HT1080 (cell line): Measurements from ENCODE around the gene DDIAS. TPM values are rescaled to one million over a fixed set of nuclear protein-coding genes. Genes with fewer than 3 reads are reported as not detected.
A peak's percentile ranks its signal among the peaks of the same experiment; 100 is the strongest.
"Not testable (repeated sequence)": the region's sequence is repeated elsewhere in the genome, so short reads cannot be mapped to it uniquely, and the experiment has no call there.

Source experiments
- DNase-seq: peaks from one replicate; pipeline ENCODE4 v3.0.0-alpha.2; 2015; ENCODE audit warnings: low read depth
- total RNA-seq: library from RNA; depleted of rRNA; stranded (reverse); fragments of >200 nt; shearing (Covaris generic); gene quantifications from 2 replicates; pipeline ENCODE4 v1.2.3, GENCODE V29; 2014

The DDIAS gene
- total RNA-seq, 1 experiment from 2014 or later, result 24.6 TPM

DNA sequence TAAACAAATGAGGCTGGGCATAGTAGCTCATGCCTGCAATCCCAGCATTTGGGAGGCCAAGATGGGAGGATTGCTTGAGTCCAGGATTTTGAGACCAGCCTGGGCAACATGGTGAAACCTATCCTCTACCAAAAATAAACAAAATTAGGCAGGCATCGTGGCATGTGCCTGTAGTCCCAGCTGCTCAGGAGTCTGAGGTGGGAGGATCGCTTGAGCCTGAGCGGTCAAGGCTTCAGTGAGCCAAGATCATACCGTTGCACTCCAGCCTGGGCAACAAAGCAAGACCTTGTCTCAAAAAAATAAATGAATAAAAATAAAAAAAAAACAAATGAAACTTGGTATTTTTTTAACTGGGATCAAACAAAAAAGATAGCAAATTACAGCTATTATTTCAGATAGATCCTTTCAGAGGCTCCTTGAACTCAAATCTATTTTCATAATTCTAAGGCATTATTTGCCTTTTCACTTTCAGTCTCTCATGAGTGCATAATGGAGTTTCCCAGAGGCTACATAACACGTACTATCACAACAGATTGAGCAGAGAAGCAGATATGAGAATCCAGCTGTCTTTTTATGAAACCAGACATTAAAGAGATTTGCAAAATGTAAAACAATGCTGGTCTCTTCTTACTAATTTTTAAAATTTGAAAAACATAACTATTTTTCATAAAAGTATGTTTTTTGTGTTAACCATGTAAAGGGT, 23.1 kb downstream of the DDIAS start:
- no peak for DNase-seq

DNA sequence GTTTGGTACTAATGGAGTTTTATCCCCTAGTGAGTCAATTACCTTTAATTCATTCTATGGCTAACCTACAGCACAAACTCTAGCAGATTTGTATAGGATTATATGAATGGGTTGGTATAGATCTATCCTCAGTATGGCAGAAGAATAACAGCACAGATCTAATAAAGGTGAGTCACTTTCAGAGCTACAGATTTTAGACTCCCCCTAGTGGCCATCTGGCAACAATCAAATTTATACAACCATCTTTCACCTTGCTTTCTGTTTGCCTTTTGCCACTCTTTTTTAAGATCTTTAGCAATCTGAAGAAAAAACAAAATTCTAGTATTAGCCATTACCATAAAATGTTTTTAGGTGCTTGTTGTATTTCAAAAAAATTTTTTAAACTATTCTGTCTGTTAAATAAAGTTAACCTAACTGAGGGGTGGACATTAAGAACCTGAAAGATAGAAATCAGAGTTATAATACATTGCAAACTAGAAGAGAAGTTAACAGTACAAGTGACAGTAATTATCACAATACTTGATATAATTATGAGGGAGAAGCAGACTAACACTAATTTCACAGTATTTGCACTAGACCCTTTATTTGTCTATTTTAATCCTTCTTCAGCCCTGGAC, 25.8 kb downstream of the DDIAS start:
- DNase-seq, result peak; percentile 44

DNA sequence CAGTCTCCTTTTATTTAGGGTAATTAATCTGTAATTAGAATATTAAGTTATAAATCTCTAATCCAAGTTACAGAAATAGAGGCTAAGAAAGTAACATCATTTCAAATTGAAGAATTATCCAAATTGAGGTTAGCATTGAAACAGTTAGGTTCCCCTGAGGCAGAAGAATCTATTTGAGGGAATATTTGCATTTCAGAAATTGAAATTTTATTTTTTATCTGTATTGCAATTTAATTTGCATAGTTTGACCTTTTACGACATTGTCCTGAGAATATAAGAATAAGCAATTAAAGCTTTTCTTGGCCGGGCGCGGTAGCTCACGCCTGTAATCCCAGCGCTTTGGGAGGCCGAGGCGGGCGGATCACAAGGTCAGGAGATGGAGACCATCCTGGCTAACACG, 27.6 kb downstream of the DDIAS start:
- no peak for DNase-seq

DNA sequence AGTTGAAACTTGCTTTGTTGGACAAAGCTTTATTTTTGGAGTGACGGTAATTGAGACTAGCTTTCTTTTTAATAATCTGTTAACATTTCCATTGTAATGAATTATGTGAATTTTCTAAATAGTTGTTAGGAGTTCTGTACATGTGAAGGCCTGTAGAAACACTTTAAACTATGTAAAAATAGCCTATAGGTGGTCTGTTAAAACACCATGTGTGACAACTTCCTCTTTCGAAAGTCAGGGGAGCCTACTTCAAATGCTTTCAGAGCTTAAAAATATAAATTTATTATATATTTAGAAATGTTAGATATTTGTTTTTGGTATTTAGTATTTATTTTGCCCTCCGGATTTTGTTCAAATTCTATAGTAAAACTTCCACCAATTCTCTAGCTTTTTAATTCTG, 28.7 kb downstream of the DDIAS start:
- DNase-seq, result no peak

DNA sequence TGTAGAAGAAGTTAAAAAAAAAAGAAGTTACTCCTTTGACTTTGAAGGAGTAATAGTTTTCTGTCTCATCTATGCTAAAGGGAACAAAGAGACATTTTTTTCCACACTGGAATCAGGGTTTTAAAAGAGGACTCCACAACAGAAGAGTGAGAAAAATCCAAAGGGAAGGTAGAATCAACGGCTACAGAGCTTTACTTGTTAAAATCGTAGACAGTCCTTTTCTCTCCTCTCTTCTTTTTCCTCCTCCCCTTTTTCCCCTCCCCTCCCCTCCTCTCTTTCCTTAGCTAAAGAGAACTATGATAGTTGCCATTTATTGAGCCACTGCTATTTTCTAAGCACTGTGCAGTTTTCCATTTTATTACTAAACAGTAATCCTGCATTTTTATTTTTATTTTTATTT, 29.2 kb downstream of the DDIAS start:
- no peak for DNase-seq

DNA sequence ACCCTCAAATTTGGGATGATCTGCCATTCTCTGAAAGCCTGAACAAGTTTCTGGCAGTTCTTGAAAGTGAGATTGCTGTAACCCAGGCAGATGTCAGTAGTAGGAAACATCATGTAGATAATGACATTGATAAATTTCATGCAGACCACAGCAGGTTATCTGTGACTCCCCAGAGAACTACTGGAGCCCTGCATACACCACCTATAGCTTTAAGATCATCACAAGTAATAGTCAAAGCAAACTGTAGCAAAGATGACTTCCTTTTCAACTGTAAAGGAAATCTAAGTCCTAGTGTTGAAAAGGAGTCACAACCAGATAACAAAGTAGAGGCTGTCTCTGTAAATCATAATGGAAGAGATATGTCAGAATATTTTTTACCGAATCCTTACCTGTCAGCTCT, 31.0 kb downstream of the DDIAS start:
- DNase-seq, result no peak

DNA sequence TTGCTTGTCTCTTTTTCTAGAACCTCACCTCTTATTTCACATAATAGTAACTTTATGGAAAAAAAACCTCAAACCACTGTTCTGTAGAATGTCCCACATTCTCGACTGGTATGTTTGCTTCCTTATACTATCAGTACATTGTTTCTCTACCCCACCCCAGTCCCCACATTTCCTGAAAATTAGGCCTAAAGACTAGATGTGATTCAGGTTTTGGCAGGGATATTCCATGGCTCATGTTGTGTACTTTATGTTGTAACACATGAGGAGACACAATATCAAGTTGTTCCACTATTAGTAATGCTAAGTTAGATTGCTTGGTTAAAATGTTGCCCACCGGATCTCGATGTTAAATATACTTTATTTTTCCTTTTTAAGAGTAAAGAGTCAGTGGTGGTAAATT, 34.7 kb downstream of the DDIAS start:
- DNase-seq, result no peak

DNA sequence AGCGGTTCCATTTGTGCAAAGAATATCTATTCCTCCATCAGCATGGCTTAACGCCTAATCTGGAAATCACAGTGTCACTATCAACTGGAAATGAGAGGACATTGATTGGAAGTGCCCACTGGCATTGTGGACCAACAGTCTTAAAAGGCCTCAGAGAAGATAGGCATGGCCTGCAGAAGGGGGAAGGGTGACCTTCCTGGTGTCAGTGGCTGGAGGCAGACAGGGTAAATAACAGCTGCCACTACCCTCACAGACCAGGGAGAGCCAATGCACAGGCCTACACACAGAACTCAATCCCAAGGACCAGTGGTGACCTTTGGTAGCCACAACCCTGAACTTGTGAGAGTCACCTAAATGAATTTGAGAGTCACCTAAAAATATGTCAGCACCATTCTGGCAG, 36.0 kb downstream of the DDIAS start:
- no peak for DNase-seq

DNA sequence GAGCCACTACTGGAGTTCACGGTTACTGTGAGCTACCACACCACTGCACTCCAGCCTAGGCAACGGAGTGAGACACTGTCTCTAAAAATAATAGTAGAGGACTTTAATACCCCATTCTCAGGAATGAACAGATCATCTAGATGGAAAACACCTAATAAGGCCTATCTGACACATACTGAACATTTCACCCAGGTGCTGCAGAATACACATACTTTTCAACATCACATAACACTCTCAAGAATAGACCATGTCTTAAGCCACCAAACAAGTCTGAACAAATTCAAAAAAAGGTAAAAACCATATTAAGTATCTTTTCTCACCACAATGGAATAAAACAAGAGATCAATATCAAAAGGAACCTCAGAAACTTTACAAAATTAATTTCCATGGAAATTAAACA, 37.9 kb downstream of the DDIAS start:
- no peak for DNase-seq

DNA sequence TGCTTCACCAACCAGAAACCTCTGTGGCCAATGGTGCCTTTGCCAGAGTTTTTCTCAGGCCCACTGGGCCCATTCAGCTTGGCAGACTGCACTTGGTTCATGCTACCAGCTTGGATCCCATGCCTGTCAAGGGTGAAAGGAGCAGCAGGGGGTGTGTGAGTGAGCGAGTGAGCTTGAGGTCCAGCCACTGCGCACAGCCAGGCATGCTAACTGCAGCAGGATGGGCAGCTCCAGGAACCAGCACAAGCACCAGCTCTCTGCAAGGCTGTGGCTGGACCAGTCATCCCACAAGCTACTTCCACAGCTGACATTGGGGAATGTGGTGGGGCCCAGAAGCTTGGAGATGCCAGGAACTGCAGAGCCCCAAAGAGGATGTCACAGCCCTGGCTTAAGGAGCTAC, 40.8 kb downstream of the DDIAS start:
- DNase-seq, result no peak

DNA sequence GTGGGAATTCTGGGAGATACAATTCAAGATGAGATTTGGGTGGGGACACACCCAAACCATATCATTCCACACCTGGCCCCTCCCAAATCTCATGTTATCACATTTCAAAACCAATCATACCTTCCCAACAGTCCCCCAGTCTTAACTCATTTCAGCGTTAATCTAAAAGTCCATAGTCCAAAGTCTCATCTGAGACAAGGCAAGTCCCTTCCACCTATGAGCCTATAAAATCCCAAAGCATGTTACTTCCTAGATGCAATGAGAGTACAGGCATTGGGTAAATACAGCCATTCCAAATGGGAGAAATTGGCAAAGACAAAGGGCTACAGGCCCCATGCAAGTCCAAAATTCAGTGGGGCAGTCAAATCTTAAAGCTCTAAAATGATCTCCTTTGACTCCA, 41.9 kb downstream of the DDIAS start:
- DNase-seq, result not testable (repeated sequence)

DNA sequence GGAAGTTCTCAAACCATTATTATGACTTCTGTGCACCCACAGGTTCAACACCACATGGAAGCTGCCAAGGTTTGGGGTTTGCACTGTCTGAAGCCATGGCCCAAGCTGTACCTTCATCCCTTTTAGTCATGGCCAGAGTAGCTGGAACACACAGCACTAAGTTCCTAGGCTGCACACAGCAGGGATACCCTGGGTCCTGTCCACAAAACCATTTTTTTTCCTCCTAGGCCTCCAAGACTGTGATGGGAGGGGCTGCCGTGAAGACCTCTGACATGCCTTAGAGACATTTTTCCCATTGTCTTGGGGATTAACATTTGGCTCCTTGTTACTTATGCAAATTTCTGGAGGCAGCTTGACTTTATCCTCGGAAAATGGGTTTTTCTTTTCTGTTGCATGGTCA, 42.7 kb downstream of the DDIAS start:
- no peak for DNase-seq

DNA sequence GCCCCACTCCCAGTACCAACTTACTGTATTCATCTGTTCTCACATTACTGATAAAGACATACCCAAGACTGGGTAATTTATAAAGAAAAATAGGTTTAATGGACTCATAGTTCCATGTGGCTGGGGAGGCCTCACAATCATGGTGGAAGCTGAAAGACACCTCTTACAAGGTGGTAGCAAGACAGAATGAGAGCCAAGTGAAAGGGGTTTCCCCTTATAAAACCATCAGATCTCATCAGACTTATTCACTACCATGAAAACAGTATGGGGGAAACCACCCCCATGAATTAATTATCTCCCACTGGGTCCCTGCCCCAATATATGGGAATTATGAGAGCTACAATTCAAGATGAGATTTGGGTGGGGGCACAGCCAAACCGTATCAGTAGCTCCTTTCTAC, 43.5 kb downstream of the DDIAS start:
- not testable (repeated sequence) for DNase-seq

DNA sequence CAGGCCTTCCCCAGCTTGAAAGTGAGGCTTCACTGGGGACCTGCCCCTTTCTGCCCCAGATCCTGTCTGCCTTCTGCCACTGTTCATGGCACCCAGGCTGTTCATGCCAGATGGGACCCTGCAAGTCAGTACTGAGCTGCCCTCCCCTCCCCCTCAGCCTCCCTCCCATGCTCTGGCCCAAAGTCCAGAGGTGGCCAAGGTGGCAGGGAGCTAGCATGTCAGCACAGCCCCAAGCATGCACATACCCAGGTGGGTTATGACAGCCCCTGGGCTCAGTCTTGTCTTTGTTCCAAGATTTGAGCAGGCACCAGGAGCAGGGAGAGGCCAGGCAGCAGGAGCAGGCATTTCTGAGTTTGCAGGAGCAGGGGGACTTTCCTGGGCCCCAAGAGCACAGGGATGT, 44.1 kb downstream of the DDIAS start:
- DNase-seq, result no peak

DNA sequence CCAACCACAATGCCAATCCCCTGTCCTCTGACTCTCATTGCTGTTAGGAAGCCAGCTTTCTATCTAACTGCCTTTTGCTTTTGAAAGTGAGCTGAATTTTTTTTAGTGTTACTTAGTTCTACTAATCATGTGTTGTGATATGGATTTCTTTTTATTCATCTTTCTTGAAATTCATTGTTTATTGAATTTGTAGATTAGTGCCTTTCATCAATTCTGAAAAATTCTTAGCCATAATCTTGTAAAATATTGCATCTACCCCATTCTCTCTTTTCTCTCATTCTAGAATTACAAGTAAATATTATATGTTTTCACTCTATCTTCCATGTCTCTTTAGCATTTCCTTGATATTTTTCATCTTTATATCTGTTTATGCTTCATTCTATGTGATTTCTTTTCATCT, 47.8 kb downstream of the DDIAS start:
- DNase-seq, result no peak

DNA sequence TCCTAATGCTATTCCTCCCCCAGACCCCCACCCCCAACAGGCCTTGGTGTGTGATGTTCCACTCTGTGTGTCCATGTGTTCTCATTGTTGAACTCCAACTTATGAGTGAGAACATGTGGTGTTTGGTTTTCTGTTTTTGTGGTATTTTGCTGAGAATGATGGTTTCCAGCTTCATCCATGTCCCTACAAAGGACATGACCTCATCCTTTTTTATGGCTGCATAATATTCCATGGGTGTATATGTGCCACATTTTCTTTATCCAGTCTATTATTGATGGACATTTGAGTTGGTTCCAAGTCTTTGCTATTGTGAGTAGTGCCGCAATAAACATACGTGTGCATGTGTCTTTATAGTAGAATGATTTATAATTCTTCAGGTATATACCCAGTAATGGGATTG, 49.0 kb downstream of the DDIAS start:
- not testable (repeated sequence) for DNase-seq

DNA sequence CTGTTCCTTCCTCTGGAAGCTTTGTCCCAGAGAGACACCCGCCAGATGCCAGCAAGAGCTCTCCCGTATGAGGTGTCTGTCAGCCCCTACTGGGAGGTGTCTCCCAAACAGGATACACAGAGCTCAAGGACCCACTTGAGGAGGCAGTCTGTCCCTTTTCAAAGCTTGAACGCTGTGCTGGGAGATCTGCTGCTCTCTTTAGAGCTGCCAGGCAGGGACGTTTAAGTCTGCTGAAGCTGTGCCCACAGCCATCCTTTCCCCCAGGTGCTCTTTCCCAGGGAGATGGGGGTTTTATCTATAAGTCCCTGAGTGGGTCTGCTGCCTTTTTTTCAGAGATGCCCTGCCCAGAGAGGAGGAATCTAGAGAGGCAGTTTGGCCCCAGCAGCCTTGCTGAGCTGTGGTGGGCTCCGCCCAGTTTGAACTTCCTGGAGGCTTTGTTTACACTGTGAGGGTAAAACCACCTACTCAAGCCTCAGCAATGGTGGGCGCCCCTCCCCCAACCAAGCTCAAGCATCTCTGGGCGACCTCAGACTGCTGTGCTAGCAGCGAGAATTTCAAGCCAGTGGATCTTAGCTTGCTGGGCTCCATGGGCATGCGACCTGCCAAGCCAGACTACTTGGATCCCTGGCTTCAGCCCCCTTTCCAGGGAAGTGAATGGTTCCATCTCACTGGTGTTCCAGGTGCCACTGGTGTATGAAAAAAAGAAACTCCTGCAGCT, 54.4 kb downstream of the DDIAS start:
- not testable (repeated sequence) for DNase-seq

DNA sequence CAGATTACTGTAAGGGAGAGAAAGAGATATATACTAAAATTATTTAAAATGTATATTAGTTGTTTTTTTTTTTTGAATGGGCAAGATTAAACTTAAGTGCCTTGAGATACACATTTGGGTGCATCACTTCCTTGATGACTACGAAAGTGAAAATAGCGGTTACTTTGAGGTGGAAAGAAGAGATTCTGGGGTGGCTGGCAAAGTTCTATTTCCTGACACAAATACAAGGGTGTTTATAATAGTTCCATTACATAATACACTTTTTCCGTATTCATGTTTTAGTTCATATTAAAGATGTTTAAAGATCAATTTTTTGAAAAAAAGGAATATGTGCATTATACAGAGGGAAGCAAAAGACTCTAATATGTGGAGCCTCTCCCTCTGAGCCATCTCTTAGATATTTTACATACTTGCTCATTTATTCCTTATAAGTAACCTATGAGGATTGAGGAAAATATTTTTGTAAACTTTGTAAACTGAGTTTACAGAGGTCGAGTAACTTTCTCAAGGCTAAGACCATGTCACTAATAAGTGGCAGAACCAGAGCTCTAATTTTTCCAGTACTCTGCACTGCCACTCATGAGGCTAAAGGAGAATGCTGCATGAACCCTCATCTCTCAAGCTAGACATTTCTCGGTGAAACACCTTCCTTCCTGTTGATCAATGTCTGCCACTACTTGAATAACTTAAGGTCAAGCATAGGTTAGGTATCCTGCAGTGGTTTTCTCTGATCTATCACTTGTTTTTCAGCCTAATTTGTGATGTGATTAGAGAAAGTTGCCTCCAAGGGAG, 58.6 kb downstream of the DDIAS start:
- DNase-seq, result no peak

DNA sequence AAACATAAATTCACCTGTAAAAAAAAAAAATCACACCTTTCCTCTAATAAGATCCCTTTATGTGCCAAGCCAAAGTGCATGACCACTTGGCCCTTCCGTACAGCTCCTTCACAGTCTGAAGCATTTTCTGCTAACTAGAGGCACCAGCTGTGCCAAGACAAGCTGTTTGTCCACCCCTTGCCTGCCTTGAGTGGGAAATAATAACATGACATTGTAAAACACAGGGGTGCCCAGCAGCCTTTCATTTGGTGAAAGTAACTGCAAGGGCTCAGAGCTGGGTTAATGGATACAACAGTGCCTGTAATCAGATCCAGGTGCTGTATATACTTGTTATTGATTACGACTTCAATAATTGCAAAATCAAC, 59.2 kb downstream of the DDIAS start:
- no peak for DNase-seq

DNA sequence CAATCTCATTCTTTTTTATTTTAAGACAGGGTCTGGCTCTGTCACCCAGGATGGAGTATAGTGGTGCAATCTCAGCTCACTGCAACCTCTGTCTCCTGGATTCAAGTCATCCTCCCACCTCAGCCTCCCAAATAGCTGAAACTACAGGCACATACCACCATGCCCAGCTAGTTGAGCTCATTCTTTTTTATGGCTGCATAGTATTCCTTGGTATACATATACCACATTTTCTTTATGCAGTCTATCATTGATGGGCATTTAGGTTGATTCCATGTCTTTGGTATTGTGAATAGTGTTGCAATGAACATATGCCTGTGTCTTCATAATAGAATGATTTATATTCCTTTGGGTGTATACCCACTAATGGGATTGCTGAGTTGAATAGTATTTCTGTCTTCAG, 60.5 kb downstream of the DDIAS start:
- DNase-seq, result not testable (repeated sequence)

DNA sequence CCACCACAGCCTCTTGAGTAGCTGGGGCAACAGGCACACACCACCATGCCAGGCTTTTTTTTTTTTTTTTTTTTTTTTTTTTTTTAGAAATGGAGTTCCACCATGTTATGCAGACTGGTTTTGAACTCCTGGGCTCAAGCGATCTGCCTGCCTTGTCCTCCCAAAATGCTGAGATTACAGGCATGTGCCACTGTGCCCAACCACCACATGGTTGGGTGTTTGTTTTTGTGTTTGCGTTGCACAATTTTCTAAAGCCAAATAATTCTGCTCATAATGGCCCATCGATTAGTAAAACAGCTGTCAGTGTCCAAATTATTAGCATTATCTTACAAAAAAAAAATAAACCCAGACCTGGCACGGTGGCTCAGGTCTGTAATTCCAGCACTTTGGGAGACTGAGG, 65.8 kb downstream of the DDIAS start:
- DNase-seq, result no peak

DNA sequence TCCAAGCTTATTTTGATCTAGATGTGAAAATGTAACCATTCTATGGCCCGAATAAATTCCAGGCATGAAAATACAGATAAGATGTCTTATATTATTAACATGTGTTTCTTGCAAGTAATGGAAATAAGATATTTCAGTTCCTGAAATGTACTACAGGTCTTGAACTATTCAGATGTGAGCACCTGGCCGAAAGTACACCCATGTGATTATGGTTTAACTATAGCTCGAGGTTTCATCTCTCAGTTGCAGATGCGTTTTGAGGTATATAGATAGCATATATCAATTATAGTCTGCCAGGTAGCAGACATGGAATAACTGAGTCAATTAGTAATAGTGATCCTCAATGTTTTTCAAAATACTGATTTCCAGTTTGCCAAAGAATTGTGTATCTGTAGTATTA, 68.3 kb downstream of the DDIAS start:
- DNase-seq, result no peak
